ENCODE results near the gene WNT2B. TPM values are rescaled to one million over a fixed set of nuclear protein-coding genes. Genes with fewer than 3 reads are reported as not detected.

WNT2B gene
- total RNA-seq, 2 donors from 2014 or later, result 1.6 to 3.9 TPM

DNA sequence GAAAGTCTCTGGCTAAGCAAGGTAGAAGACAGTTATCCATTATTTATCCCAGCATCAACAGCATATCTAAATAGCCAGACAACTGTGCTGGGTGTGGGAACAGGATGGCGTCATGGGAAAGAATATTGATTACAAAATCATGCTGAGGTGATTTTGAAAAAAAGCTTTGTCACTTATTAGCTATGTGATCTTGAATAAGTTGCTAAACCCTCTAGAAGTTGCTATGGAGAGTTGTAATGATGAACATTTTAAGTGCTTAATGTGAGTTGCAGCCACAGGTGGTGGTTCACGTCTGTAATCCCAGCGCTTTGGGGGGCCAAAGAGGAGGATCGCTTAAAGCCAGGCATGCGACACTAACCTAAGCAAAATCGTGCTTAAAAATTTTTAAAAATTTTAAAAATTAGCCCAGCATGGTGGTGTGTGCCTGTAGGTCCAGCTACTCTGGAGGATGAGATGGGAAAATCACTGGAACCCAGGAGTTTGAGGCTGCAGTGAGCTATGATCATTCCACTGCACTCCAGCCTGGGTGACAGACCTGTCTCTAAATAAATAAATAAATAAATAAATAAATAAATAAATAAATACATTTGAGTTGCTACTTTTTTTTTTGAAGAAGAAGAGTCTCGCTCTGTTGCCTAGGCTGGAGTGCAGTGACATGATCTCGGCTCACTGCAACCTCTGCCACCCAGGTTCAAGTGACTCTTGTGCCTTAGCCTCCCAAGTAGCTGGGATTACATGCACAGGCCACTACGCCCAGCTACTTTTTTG lies 33.6 kb downstream of the WNT2B start:
- peaks cover 0 to 7% of the 10 kb centered on the region in 2 donors for H3K36me3 ChIP-seq (replicated peaks in 1 of 2; ENCODE audit: insufficient read depth in 1 of 2, low read depth in 2 of 2)
- DNase-seq, result no peak
- H3K27me3 ChIP-seq, result no peaks in the 10 kb centered on the region
- intact Hi-C loops (cut with DNase I), result no loop called here
- peak overlapping the region in 1 of 4 donors; percentile 45 for H3K27ac ChIP-seq
- H3K4me1 ChIP-seq, result no peaks in the 10 kb centered on the region
- TF ChIP-seq POLR2A (IDR thresholded peaks at IDR 0.05), result no peak
- TF ChIP-seq, protein P1, sequence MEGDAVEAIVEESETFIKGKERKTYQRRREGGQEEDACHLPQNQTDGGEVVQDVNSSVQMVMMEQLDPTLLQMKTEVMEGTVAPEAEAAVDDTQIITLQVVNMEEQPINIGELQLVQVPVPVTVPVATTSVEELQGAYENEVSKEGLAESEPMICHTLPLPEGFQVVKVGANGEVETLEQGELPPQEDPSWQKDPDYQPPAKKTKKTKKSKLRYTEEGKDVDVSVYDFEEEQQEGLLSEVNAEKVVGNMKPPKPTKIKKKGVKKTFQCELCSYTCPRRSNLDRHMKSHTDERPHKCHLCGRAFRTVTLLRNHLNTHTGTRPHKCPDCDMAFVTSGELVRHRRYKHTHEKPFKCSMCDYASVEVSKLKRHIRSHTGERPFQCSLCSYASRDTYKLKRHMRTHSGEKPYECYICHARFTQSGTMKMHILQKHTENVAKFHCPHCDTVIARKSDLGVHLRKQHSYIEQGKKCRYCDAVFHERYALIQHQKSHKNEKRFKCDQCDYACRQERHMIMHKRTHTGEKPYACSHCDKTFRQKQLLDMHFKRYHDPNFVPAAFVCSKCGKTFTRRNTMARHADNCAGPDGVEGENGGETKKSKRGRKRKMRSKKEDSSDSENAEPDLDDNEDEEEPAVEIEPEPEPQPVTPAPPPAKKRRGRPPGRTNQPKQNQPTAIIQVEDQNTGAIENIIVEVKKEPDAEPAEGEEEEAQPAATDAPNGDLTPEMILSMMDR (IDR thresholded peaks at IDR 0.05), result no peak
- ATAC-seq, result peak; percentile 70
- H3K9me3 ChIP-seq, result no peaks in the 10 kb centered on the region
- H3K4me3 ChIP-seq, result no peak overlapping the region
- WGBS, 2 donors, result 74 to 75% methylated on average over 9 of the region's 9 CpGs

DNA sequence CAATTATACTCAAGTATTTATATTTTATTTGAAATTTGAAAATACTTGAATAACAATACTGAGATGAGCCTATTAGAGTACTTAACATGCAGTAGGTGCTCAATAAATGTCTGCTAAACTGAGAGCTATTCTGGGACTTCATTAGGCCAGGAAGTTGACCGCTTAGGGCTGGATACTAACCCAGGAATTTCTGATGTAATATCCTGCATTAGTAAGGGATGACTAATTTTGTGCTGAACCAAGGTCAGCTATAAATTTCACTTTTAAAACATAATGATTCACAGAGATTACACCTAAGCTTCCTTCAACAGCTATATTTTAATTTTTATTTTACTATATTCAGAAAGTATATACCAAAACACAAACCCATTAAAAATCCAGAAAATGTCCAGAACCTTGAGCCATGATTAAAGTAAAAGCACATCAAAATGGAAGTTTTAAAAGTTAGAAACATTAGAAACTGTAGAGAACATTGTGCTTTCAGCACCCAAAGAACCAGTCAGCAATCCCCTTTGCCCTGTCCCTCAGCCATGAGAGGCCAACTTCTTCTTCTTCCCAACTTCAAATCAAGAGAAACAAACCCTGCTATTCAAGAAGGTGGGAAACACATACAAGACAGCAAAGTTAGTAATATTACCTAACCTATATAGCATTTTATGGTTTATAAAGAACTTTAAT lies 35.4 kb downstream of the WNT2B start:
- peak in 1 of 4 donors; percentile 7 for DNase-seq
- no peak for TF ChIP-seq POLR2A (IDR thresholded peaks at IDR 0.05)
- TF ChIP-seq, protein P1 (IDR thresholded peaks at IDR 0.05), result no peak
- Histone ChIP-seq H3K27ac (peak overlapping the region in 2 of 4 donors; percentile 25 to 62), H3K36me3 (replicated peaks in 1 of 2; ENCODE audit: insufficient read depth in 1 of 2, low read depth in 2 of 2) (peaks cover 0 to 4% of the 10 kb centered on the region in 2 donors), H3K4me1 (no peaks in the 10 kb centered on the region), H3K9me3 (no peaks in the 10 kb centered on the region), H3K27me3 (no peaks in the 10 kb centered on the region), H3K4me3 (no peak overlapping the region)
- WGBS, 2 donors, result 56 to 61% methylated on average over 1 of the region's 1 CpG
- intact Hi-C loops (cut with DNase I), result no loop called here
- peak; percentile 73 for ATAC-seq

GRCh38 chr1:112544751-112545150 lies 36.0 kb downstream of the WNT2B start:
- peak overlapping the region in 2 of 4 donors; percentile 25 to 62 for H3K27ac ChIP-seq
- no peaks in the 10 kb centered on the region for H3K27me3 ChIP-seq
- no peaks in the 10 kb centered on the region for H3K4me1 ChIP-seq
- DNase-seq, result no peak
- TF ChIP-seq POLR2A (IDR thresholded peaks at IDR 0.05), result no peak
- TF ChIP-seq, protein P1 (IDR thresholded peaks at IDR 0.05), result no peak
- H3K4me3 ChIP-seq, result no peak overlapping the region
- 64 to 67% methylated on average over 3 of the region's 3 CpGs for WGBS, 2 donors
- no peak for ATAC-seq
- intact Hi-C loops (cut with DNase I), result no loop called here
- peaks cover 0 to 4% of the 10 kb centered on the region in 2 donors for H3K36me3 ChIP-seq (replicated peaks in 1 of 2; ENCODE audit: insufficient read depth in 1 of 2, low read depth in 2 of 2)
- no peaks in the 10 kb centered on the region for H3K9me3 ChIP-seq

- DNase-seq, result no peak
- H3K4me1 ChIP-seq, result no peaks in the 10 kb centered on the region
- H3K4me3 ChIP-seq, result no peak overlapping the region
- 94 to 100% methylated on average over 2 of the region's 2 CpGs for WGBS, 2 donors
- no peak for ATAC-seq
- TF ChIP-seq, protein P1 (IDR thresholded peaks at IDR 0.05), result no peak
- no peak overlapping the region for H3K27ac ChIP-seq
- H3K36me3 ChIP-seq (replicated peaks in 1 of 2; ENCODE audit: insufficient read depth in 1 of 2, low read depth in 2 of 2), result peaks cover 0 to 2% of the 10 kb centered on the region in 2 donors
- intact Hi-C loops (cut with DNase I), result no loop called here
- no peaks in the 10 kb centered on the region for H3K27me3 ChIP-seq
- H3K9me3 ChIP-seq, result no peaks in the 10 kb centered on the region
Measured at GRCh38 chr1:112546076-112546475, 37.3 kb downstream of the WNT2B start.
